Occipital lobe (tissue), 2 donors: ENCODE results near the gene HMGA1. TPM values are rescaled to one million over a fixed set of nuclear protein-coding genes. Genes with fewer than 3 reads are reported as not detected.

Experiments used
- DNase-seq: peaks from one replicate; lab custom pipeline; 2025; lab: John Stamatoyannopoulos, UW
- total RNA-seq: library from RNA; depleted of rRNA; stranded (reverse); fragments of >200 nt; gene quantifications from one replicate; pipeline ENCODE4 v1.2.3, GENCODE V29; 2014

Gene HMGA1
- total RNA-seq, 1 donor from 2014 or later = 25.0 TPM

DNA sequence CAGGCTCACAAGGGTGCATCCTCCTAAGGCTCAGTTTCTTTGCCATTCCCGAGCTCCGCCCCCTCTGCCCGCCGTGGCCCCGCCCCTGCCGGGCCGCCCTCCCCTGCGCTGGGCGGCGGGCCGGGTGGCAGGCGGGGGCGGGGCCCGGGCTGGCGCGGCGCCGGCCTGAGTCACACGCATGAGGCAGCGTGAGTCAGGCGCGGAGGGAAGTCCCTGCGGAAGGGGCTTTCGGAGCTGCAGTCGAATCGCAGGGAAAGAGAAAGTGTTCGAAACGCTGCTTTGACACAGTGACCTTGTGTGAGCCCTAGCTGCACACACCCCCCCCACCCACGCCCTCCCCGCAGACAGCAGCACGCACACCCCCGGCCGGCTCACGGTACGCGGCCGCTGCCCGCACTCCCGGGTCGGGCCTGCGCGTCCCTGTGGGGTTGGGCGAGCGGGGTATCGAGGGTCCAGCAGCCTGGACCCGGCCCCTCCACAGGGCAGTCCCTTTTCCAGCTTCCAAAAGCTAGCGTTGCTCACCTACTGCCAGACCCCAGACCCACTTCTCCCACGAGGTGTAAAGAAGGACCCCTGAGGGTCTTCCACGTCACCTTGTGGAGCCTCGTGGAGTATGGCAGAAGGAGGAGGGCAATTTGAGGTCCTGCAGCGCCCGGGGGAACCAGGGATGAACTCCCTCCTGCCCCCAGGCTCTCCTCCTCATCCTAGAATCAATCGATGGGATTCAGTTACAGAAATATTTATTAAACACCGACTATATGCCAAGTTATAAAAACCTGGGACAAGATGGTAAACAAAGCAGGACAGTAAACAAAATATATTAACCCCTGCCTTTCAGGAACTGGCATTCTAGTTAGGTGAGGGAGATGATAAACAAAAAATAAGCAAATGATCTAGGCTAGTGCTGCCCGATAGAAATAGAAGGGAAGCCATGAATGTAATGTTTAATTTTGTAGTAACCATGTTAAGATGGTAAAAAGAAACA is 12.4 kb upstream of the HMGA1 start:
- peak; percentile 88 for DNase-seq

DNA sequence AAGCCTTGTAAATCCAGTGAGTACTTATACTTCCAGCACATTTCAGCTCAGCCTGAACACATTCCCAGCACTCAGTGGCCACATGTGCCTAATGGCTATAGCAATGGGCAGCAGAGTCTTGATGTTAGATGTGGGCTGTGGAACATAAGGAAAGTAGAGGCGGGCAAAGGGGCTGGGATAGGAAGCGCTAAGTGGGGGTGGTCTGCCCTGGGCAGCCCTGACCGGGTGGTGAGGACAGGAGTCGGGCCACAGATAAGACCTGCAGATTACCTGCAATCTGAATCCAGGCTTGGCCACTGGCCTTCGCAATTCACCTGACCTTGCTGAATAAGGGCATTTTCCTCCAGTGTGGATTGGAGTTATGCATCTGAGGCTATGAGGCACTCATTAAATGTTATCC is 11.1 kb upstream of the HMGA1 start:
- no peak for DNase-seq

DNA sequence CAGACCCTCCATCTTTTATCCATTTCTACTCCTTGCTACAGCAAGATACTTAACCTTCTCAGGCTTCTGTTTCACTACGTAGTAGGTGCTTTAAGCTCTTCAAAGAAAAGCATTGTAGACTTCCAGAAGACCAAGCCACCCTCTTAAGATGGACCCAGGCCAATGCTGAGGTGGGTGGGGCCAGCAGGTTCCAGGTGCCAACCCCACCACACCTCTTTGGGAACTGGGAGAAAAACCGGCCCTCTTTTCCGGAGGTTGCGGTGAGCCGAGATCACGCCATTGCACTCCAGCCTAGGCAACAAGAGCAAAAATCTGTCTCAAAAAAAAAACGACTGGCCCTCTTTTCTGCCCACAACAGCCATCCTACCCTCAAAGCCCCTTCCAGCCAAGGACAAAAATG is 10.6 kb upstream of the HMGA1 start:
- DNase-seq = no peak

DNA sequence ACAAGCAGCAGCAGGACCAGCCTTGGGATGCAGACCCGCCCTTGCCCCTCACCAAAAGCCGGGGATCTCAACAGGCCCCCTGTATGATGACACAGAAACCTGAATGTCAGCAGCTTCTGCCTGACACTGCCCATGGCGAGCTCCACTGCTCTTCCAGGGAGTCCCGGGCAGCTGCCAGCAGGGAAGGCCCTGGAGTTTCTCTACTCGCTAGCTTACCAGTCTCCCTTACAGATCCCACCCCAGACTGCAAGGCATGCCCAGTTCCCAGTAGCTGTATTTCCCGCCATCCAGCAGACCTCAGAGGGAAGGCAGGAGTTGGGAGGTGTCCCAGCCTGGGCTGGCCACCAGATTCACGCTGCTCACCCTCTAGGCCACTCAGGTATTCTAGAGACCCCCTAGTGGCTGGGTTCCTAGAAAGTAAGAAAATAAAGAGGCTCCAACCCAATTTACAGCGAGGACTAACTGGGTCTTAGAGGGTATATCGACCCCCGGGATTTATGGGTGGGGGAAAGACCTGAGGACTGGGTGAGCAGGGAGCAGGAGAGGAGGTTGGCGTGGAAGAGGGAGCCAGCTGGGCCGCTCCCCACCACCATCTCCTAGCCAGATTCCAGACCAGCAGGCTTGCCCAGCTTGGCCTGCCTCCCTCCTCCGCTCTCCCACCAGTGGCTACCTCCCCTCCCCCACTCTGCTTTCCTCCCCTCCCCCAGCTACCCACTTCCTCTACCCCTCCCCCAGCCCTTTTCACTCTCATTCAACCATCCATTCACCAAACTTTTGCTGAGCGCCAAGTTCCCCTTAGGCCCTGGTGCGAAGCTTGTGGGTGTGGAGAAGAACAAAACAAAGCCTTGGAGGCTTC is 9.7 kb upstream of the HMGA1 start:
- no peak for DNase-seq

DNA sequence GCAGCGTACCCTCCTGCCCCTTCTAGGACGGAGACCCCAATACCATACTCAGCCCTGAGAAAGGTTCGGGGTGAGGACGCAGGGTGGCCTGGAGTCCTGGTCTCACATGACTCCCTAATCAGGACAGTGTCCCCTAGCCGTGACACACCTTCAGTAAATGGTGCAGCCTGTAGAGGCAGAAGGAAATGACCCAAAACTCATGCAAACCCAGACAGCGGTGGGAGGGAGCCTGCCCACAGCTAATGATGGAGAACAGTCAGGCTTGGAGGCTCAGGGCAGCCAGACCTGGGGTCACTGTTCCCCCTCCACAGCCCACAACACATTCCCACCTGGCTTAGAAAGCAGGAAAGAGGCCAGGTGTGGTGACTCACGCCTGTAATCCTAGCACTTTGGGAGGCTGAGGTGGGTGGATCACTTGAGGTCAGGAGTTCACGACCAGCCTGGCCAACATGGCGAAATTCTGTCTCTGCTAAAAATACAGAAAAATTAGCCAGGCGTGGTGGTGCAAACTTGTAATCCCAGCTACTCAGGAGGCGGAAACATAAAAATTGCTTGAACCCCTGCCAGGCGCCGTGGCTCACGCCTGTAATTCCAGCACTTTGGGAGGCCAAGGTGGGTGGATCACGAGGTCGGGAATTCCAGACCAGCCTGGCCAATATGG is 8.8 kb upstream of the HMGA1 start:
- DNase-seq = no peak

DNA sequence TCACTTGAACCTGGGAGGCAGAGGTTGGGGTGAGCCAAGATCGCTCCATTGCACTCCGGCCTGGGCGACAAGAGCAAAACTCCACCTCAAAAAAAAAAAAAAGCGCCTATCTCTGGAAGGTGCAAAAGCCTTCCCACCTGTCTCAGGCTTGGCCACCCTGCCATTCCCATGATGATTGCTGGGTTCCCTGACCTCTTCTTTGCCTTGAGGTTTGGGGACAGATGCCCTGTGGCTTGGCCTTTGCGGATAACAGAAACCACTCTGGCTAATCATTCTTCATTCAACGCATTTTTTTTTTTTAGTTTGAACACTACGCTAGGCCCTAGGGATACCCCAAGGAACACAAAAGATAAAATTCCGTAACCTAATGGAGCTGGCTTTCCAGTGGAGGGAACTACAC is 6.8 kb upstream of the HMGA1 start:
- no peak for DNase-seq

- no peak for DNase-seq
Observed at GRCh38 chr6:34230653-34231371, 5.9 kb upstream of the HMGA1 start.

GRCh38 chr6:34231566-34232336 is 4.9 kb upstream of the HMGA1 start:
- DNase-seq = no peak

GRCh38 chr6:34232901-34233300 is 3.8 kb upstream of the HMGA1 start:
- DNase-seq = no peak

DNA sequence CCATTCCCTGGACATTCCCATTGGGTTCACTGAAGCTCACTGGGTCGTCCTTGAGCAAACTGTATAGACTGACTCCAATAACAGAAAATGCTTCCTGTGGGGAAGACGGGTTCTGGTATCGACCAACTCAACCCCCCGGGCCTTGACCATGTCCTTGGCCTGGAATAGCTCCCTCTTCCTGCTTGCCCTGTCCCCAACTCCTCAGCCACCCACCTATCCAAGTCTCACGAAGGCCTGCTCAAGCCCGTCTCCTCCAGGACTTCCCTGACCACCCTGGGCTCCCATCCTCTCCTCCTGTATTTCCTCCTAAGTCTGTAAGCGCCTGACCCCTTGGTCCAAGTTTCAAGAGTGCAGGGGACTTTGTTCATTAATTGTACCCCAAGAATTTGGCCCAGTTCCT is 2.8 kb upstream of the HMGA1 start:
- DNase-seq = no peak

DNA sequence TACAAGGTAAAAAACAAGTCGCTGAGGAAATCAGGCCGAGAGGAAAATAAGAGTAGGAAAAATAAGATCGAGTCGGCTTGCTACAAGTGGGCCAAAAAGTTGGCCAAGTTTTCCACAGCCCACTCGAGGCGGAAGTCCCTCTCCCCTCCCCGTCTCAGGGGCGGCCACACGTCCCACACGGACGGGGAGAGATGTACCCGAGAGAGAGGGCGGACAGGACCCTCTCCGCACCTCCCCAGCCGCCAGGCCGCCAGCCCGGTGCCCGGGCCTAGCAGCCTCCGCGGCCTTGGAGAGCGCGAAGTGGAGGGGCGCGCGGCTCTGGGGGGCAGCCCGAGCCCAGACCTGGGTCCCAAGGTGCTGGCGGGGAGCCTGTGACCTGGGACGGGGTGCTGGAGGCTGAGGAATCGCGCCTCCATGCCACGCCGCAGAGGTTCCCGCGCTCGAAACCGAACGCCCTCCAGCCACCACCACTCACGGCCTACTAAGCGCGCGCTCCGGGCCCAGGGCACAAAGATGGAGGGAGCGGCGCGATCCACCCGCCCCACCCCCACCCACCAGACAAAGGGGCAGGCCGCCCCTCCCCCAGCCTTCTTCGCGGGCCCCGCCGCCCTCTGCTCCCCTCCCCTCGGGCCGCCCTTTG is 1.9 kb upstream of the HMGA1 start:
- no peak for DNase-seq

DNA sequence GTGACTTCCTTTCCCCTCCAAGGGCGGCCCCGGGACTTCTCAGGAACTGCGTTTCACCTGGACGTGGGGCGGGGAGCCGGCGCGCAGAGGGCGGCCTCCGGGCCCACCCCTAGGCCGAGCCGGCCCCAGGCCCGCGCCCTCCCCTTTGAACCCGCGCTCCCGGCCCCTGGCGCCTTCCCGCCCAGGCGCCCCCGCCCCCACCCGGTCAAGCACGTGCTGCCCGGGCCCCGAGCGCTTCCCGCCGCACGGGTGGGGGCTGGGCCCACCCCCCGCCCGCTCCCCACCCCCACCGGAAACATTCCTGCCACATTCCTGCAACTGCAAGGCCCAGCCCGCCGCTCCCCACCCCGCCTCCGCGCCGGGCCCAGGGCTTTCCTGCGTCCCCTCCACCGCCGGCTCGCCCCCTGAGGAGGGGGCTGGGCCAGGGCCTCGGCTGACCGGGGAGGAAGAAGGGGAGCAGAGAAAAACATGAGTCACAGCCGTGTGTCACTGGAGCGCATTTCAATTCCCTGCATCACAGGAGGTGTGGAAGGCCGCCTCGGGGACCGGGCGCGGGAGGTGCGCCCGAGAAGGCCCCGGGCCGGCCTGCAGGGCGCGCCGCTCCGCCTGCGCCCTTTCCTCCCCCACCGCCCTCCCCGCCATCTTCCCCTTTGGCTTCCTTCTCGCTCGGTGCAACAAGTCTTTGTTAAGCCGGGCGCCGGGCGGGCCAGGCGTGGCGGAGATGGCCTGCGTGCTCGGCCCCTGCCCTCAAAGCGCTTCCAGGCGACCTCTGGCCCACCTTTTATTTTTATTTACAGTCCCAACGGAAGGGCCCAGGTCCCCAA is 1.2 kb upstream of the HMGA1 start:
- no peak for DNase-seq

- no peak for DNase-seq
Observed at GRCh38 chr6:34236131-34236442, 586 bp upstream of the HMGA1 start.

- DNase-seq = no peak
Observed at GRCh38 chr6:34237316-34237721, 646 bp downstream of the HMGA1 start.

- no peak for DNase-seq
Observed at GRCh38 chr6:34237722-34238584, 1.3 kb downstream of the HMGA1 start.

DNA sequence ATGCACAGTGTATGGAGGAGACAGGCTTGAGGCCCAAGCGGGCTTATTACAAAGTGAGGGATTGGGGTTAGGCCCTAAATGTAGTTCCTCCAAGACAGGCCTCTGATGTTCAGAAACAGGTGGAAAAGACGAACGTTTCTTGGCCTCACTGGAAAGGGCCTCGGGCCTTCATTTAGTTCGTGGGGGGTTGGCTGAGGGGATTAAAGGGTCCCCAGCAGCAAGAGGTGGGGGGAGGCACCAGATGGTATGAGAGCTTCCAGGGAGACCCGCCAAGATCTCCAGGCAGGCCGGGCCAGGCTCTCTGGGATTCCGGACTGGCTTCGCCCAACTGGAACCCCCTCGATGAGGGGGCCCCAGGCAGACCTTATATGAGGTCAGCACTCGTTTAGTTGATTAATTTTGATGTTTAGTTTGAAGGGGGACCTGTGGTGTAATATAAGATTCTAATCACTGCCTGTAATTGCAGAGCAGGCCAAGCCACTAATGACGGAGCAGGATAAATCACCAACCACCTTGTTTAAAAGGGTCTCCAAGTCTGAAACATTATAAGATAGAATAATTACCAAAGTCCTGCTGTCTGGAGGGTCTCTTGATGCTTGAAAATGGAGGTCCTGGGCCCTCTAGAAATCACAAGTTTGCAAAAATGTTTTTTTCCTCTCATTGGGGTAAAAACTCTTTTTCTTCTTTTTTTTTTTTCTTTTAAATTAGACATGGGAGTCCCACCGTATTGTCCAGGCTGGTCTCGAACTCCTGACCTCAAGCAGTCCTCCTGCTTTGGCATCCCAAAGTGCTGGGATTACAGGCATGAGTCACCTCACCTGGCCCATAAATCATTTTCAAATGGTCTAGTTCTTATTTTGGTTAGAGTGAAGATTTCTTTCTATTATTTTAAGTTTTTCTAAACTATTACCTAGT is 2.2 kb downstream of the HMGA1 start:
- no peak for DNase-seq

DNA sequence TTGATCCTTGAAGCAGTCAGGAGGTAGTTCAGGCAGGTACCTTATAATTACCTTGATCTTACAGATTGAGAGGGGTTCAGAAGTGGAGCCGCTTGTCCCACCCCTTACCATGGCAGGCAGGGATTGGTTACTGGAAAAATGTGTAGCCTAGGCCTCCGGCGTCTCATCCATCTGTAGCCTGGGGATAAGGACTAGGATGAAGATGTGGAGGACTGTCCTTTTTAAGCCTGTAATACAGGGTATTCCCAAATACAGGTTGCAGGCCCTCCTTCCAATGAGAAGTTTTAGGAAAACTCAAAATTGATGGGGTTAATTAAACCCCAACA is 2.8 kb downstream of the HMGA1 start:
- no peak for DNase-seq
